Endothelial cell of umbilical vein (primary cell): ENCODE results near the gene REEP1. TPM values are rescaled to one million over a fixed set of nuclear protein-coding genes. Genes with fewer than 3 reads are reported as not detected.

Source experiments
- BruUV-seq: library from RNA; stranded (reverse); fragments of 400-500 nt; replicated peaks from 2 replicates; lab custom pipeline; 2021; lab: Mats Ljungman, UMichigan
- CTCF ChIA-PET: fragments of 300-600, 350-600 bp; sonication (Branson Sonifier 250); formaldehyde crosslinking; loops from one replicate; lab custom pipeline; 2021; ENCODE audit warnings: antibody characterized with exemption, inconsistent platforms; lab: Charles Lee
- POLR2A ChIA-PET: fragments of 300-600, 350-600 bp; sonication (Branson Sonifier 250); formaldehyde crosslinking; loops from one replicate; lab custom pipeline; 2021; ENCODE audit warnings: antibody characterized with exemption, inconsistent platforms; lab: Charles Lee
- DNase-seq: peaks from one replicate; pipeline ENCODE4 v3.0.0-alpha.2; 2011; ENCODE audit warnings: low read depth, low spot score
- FAIRE-seq: peaks from 2 replicates; lab custom pipeline; 2011; peaks lifted over from hg19 to GRCh38; lab: Jason Lieb, UNC
- H2AFZ ChIP-seq: 2 replicates; pipeline ENCODE4 v1.6.0; 2012; ENCODE audit warnings: low read depth, low read length, control low read depth, inconsistent platforms
- H3K27ac ChIP-seq: 2 replicates; pipeline ENCODE4 v1.5.1; 2011; ENCODE audit warnings: low read depth, mild to moderate bottlenecking, control low read depth, low read length, moderate library complexity; ENCODE audit not compliant: insufficient read depth
- H3K27me3 ChIP-seq, 2 experiments: 2 replicates each; pipeline versions ENCODE4 v1.6.0 to v1.6.1; 2011; ENCODE audit warnings: low read length in 2 of 2, mixed read lengths in 1 of 2; ENCODE audit not compliant: control insufficient read depth in 2 of 2, insufficient read depth in 2 of 2
- H3K36me3 ChIP-seq, 2 experiments: 2 replicates in 1 of 2; 3 replicates in 1 of 2; pipeline ENCODE4 v1.5.1; 2011; ENCODE audit warnings: low read length in 2 of 2, mild to moderate bottlenecking in 1 of 2, moderate library complexity in 1 of 2; ENCODE audit not compliant: control insufficient read depth in 2 of 2, insufficient read depth in 2 of 2; ENCODE audit errors: extremely low read depth in 1 of 2
- H3K4me1 ChIP-seq: 3 replicates; pipeline ENCODE4 v1.5.1; 2011; ENCODE audit warnings: mild to moderate bottlenecking, low read length; ENCODE audit not compliant: control insufficient read depth, insufficient read depth; ENCODE audit errors: extremely low read depth
- H3K4me2 ChIP-seq: 2 replicates; pipeline ENCODE4 v1.6.1; 2011; ENCODE audit warnings: low read length, control low read depth, mixed read lengths; ENCODE audit not compliant: insufficient read depth
- H3K4me3 ChIP-seq, 3 experiments: fragments of 200-600 bp in 1 of 3; sonication (generic), shearing (Covaris generic) in 1 of 3; replicated peaks in 1 of 3; 2 replicates each; pipeline ENCODE4 v1.5.1; 2011 to 2016; ENCODE audit warnings: control low read depth in 3 of 3, low read length in 3 of 3, mild to moderate bottlenecking in 2 of 3, inconsistent platforms in 1 of 3, low read depth in 1 of 3, moderate library complexity in 1 of 3; ENCODE audit not compliant: insufficient read depth in 1 of 3
- H3K79me2 ChIP-seq: 2 replicates; pipeline ENCODE4 v1.6.0; 2012; ENCODE audit warnings: low read length, inconsistent platforms; ENCODE audit not compliant: control insufficient read depth, insufficient read depth
- H3K9ac ChIP-seq: replicated peaks from 2 replicates; pipeline ENCODE3; 2011; ENCODE audit warnings: low read length, control low read depth; ENCODE audit not compliant: insufficient read depth; ENCODE audit errors: extremely low read depth
- H3K9me1 ChIP-seq: replicated peaks from 3 replicates; pipeline ENCODE4 v1.6.0; 2011; ENCODE audit warnings: mild to moderate bottlenecking, low read length; ENCODE audit not compliant: control insufficient read depth, insufficient read depth; ENCODE audit errors: extremely low read depth
- H3K9me3 ChIP-seq: replicated peaks from 2 replicates; pipeline ENCODE4 v1.5.1; 2012; ENCODE audit warnings: low read length, inconsistent platforms; ENCODE audit not compliant: control insufficient read depth, insufficient read depth
- H4K20me1 ChIP-seq: replicated peaks from 2 replicates; pipeline ENCODE3; 2011; ENCODE audit warnings: mild to moderate bottlenecking, low read length; ENCODE audit not compliant: control insufficient read depth, insufficient read depth; ENCODE audit errors: extremely low read depth
- EZH2 ChIP-seq: IDR thresholded peaks from 2 replicates; pipeline ENCODE4 v1.6.1; 2012; ENCODE audit warnings: borderline replicate concordance, low read depth, mild to moderate bottlenecking, moderate library complexity, low read length, inconsistent platforms; ENCODE audit not compliant: severe bottlenecking
- FOS ChIP-seq: IDR thresholded peaks from 2 replicates; pipeline ENCODE4 v1.6.1; 2011; ENCODE audit warnings: mild to moderate bottlenecking, low read length, moderate library complexity, borderline replicate concordance; ENCODE audit not compliant: insufficient read depth
- GATA2 ChIP-seq: IDR thresholded peaks from 2 replicates; pipeline ENCODE4 v1.7.0; 2011; ENCODE audit warnings: low read depth, mild to moderate bottlenecking, moderate library complexity, mixed read lengths, low read length; ENCODE audit not compliant: insufficient read length, insufficient read depth
- JUN ChIP-seq: IDR thresholded peaks from 2 replicates; pipeline ENCODE4 v1.6.1; 2011; ENCODE audit warnings: borderline replicate concordance, low read depth; ENCODE audit not compliant: insufficient read length, insufficient read depth
- MYC ChIP-seq: IDR thresholded peaks from one replicate; pipeline ENCODE4 v1.6.1; 2011; ENCODE audit warnings: mild to moderate bottlenecking, low read depth, low read length
- POLR2A ChIP-seq: IDR thresholded peaks from 2 replicates; pipeline ENCODE4 v1.6.1; 2012; ENCODE audit warnings: low read depth, mild to moderate bottlenecking, control low read depth, low read length
- POLR2AphosphoS5 ChIP-seq: IDR thresholded peaks from 2 replicates; pipeline ENCODE4 v1.6.1; 2012; ENCODE audit warnings: low read depth, mild to moderate bottlenecking, control low read depth, low read length, moderate library complexity; ENCODE audit not compliant: insufficient read depth
- dilution Hi-C: fragments of 300-500 bp; cut with MboI; formaldehyde crosslinking; loops from one replicate; pipeline ENCODE4 v1.15.0; 2019; ENCODE audit warnings: low sequenced_read_pairs; ENCODE audit not compliant: extremely low pct_ligation_motif_present
- intact Hi-C: fragments of 100-400 bp; cut with micrococcal nuclease; formaldehyde crosslinking; loops from one replicate; pipeline ENCODE4 v1.10.0; 2022
- polyA plus RNA-seq, 4 experiments: library from polyadenylated mRNA; depleted of rRNA in 3 of 4; stranded (reverse) in 3 of 4; unstranded in 1 of 4; fragments of >200 nt; gene quantifications; 2 replicates each; pipeline versions ENCODE4 v1.2.1 to v1.2.3, GENCODE V29; 2011 to 2012; ENCODE audit warnings: missing spikeins in 1 of 4
- total RNA-seq: library from RNA; stranded (reverse); gene quantifications from 2 replicates; pipeline ENCODE4 v1.2.3, GENCODE V29; 2021
- TF ChIP-seq, protein P1 (sequence below): IDR thresholded peaks from 2 replicates; pipeline ENCODE4 v1.6.1; 2011; ENCODE audit not compliant: insufficient read depth, insufficient read length
- TF ChIP-seq, protein P2 (sequence below), 2 donors: IDR thresholded peaks; 1 replicate in 1 of 2; 2 replicates in 1 of 2; pipeline ENCODE4 v1.5.1; 2011; ENCODE audit warnings: low read length in 2 of 2, mild to moderate bottlenecking in 2 of 2, moderate library complexity in 2 of 2, control low read depth in 1 of 2, inconsistent platforms in 1 of 2, low read depth in 1 of 2; ENCODE audit not compliant: insufficient read depth in 1 of 2; ENCODE audit errors: extremely low read depth in 1 of 2

The REEP1 gene
- total and polyA plus RNA-seq, 2 donors (not counting 3 experiments of a cell fraction or from before 2014, with no cell fraction given): 0.11 to 0.53 TPM

GRCh38 chr2:86315084-86315483 lies 22.3 kb downstream of the REEP1 start:
- ChIA-PET POLR2A (no interaction called here), CTCF (interaction anchor here (0.8 to 0.9 kb wide), 2 partner anchors 12 kb away, joined by 3 read pairs; no protein-coding TSS in a partner anchor)
- dilution Hi-C loops: no loop called here
- Histone ChIP-seq H3K27ac (no peak overlapping the region), H3K27me3 (peaks cover 0 to 3% of the 10 kb centered on the region in 2 experiments), H3K9me3 (no peaks in the 10 kb centered on the region), H3K79me2 (no peaks in the 10 kb centered on the region), H3K4me1 (no peaks in the 10 kb centered on the region), H4K20me1 (no peaks in the 10 kb centered on the region), H3K9me1 (no peaks in the 10 kb centered on the region), H3K36me3 (no peaks in the 10 kb centered on the region), H2AFZ (no peak overlapping the region), H3K4me2 (no peak overlapping the region), H3K4me3 (no peak overlapping the region), H3K9ac (no peak overlapping the region)
- intact Hi-C loops: no loop called here
- DNase-seq (no peak), FAIRE-seq (no peak)
- TF ChIP-seq POLR2AphosphoS5 (no peak), FOS (no peak), POLR2A (no peak), EZH2 (no peak), GATA2 (no peak), MYC (no peak), JUN (no peak)
- TF ChIP-seq, protein P1, sequence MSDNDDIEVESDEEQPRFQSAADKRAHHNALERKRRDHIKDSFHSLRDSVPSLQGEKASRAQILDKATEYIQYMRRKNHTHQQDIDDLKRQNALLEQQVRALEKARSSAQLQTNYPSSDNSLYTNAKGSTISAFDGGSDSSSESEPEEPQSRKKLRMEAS: no peak
- TF ChIP-seq, protein P2, sequence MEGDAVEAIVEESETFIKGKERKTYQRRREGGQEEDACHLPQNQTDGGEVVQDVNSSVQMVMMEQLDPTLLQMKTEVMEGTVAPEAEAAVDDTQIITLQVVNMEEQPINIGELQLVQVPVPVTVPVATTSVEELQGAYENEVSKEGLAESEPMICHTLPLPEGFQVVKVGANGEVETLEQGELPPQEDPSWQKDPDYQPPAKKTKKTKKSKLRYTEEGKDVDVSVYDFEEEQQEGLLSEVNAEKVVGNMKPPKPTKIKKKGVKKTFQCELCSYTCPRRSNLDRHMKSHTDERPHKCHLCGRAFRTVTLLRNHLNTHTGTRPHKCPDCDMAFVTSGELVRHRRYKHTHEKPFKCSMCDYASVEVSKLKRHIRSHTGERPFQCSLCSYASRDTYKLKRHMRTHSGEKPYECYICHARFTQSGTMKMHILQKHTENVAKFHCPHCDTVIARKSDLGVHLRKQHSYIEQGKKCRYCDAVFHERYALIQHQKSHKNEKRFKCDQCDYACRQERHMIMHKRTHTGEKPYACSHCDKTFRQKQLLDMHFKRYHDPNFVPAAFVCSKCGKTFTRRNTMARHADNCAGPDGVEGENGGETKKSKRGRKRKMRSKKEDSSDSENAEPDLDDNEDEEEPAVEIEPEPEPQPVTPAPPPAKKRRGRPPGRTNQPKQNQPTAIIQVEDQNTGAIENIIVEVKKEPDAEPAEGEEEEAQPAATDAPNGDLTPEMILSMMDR (IDR thresholded peaks at IDR 0.05; ENCODE audit: extremely low read depth in 1 of 2, insufficient read depth in 1 of 2, low read depth in 1 of 2, low read length in 2 of 2): no peak
- no TSS peak for BruUV-seq
